HepG2 (cell line): Measurements from ENCODE around the gene SNF8. TPM values are rescaled to one million over a fixed set of nuclear protein-coding genes. Genes with fewer than 3 reads are reported as not detected.
A peak's percentile ranks its signal among the peaks of the same experiment; 100 is the strongest.

Experiments
- ARNTL ChIP-seq: sonication (generic); formaldehyde crosslinking; IDR thresholded peaks from 2 replicates; pipeline ENCODE4 v1.4.0; 2020; ENCODE audit warnings: mild to moderate bottlenecking, missing genetic modification reagents
- ELF1 ChIP-seq: sonication (generic); formaldehyde crosslinking; IDR thresholded peaks from 2 replicates; pipeline ENCODE4 v1.4.0; 2020; ENCODE audit warnings: missing genetic modification reagents
- FIP1L1 ChIP-seq: fragments of 200-400 bp; formaldehyde crosslinking; IDR thresholded peaks from 2 replicates; pipeline ENCODE4 v1.6.1; 2018; ENCODE audit warnings: low read depth, mild to moderate bottlenecking, low read length, moderate library complexity, borderline replicate concordance; ENCODE audit not compliant: insufficient read depth
- FOXO1 ChIP-seq: sonication (generic); formaldehyde crosslinking; IDR thresholded peaks from 2 replicates; pipeline ENCODE4 v1.4.0; 2020; ENCODE audit warnings: missing genetic modification reagents
- JARID2 ChIP-seq: sonication (generic); formaldehyde crosslinking; IDR thresholded peaks from 2 replicates; pipeline ENCODE4 v1.8.1; 2023; ENCODE audit warnings: missing genetic modification reagents, inconsistent platforms; ENCODE audit not compliant: insufficient replicate concordance
- KLF12 ChIP-seq: sonication (generic); formaldehyde crosslinking; IDR thresholded peaks from 2 replicates; pipeline ENCODE4 v1.4.0; 2020; ENCODE audit warnings: missing genetic modification reagents, borderline replicate concordance
- MED8 ChIP-seq: sonication (generic); formaldehyde crosslinking; IDR thresholded peaks from 2 replicates; pipeline ENCODE4 v1.8.1; 2023; ENCODE audit warnings: mild to moderate bottlenecking, missing genetic modification reagents; ENCODE audit not compliant: insufficient replicate concordance
- MIXL1 ChIP-seq: IDR thresholded peaks from 2 replicates; pipeline ENCODE4 v1.6.1; 2016
- POLR2G ChIP-seq: fragments of 200-400 bp; formaldehyde crosslinking; IDR thresholded peaks from 2 replicates; pipeline ENCODE4 v1.6.1; 2018; ENCODE audit warnings: mild to moderate bottlenecking, low read depth, low read length, moderate library complexity
- RFX5 ChIP-seq: IDR thresholded peaks from 2 replicates; pipeline ENCODE4 v1.6.1; 2011; ENCODE audit warnings: low read depth, low read length, improper control_type of control experiment
- SALL1 ChIP-seq: sonication (generic); formaldehyde crosslinking; IDR thresholded peaks from 2 replicates; pipeline ENCODE4 v1.8.0; 2022; ENCODE audit warnings: mild to moderate bottlenecking, missing genetic modification reagents
- THAP11 ChIP-seq: IDR thresholded peaks from 2 replicates; pipeline ENCODE4 v1.6.1; 2016; ENCODE audit warnings: missing biosample characterization, missing genetic modification reagents
- ZNF124 ChIP-seq: sonication (generic); formaldehyde crosslinking; IDR thresholded peaks from 2 replicates; pipeline ENCODE4 v1.4.0; 2020; ENCODE audit warnings: missing genetic modification reagents
- ZNF251 ChIP-seq: sonication (generic); formaldehyde crosslinking; IDR thresholded peaks from 2 replicates; pipeline ENCODE4 v1.9.0; 2021; ENCODE audit warnings: mild to moderate bottlenecking, missing genetic modification reagents
- ZNF282 ChIP-seq: fragments of 450-650 bp; IDR thresholded peaks from 2 replicates; pipeline ENCODE4 v1.6.1; 2018; ENCODE audit not compliant: partially characterized antibody
- ZNF556 ChIP-seq: sonication (generic); formaldehyde crosslinking; IDR thresholded peaks from 2 replicates; pipeline ENCODE4 v1.4.0; 2020; ENCODE audit warnings: mild to moderate bottlenecking, missing genetic modification reagents, borderline replicate concordance
- ZNF816 ChIP-seq: sonication (generic); formaldehyde crosslinking; IDR thresholded peaks from 2 replicates; pipeline ENCODE4 v1.8.0; 2022; ENCODE audit warnings: missing genetic modification reagents, mild to moderate bottlenecking, borderline replicate concordance
- polyA plus RNA-seq, 8 experiments: library from polyadenylated mRNA; depleted of rRNA in 3 of 8; stranded (reverse) in 7 of 8; unstranded in 1 of 8; fragments of >200 nt; fragmentation: Illumina TruSeq in 4 of 8; extraction: Trizol in 4 of 8; gene quantifications; 2 replicates each; pipeline versions ENCODE4 v1.2.1 to v1.2.3, GENCODE V29; 2011 to 2016; ENCODE audit warnings: low read depth in 4 of 8, missing spikeins in 1 of 8, mixed read lengths in 1 of 8; ENCODE audit not compliant: insufficient read depth in 1 of 8
- total RNA-seq, 5 experiments: library from RNA; depleted of rRNA; stranded (reverse); fragments of >200 nt; fragmentation: Illumina TruSeq; extraction: Trizol; gene quantifications; 2 replicates each; pipeline ENCODE4 v1.2.3, GENCODE V29; 2016; ENCODE audit warnings: low read depth in 1 of 5
- TF ChIP-seq, protein P1 (sequence below): IDR thresholded peaks from 2 replicates; pipeline ENCODE4 v1.6.1; 2018; ENCODE audit warnings: missing genetic modification reagents
- TF ChIP-seq, protein P2 (sequence below): sonication (generic); formaldehyde crosslinking; IDR thresholded peaks from 2 replicates; pipeline ENCODE4 v1.4.0; 2020; ENCODE audit warnings: missing genetic modification reagents; ENCODE audit errors: not compliant biosample characterization
- TF ChIP-seq, protein P3 (sequence below): sonication (generic); formaldehyde crosslinking; IDR thresholded peaks from 2 replicates; pipeline ENCODE4 v1.5.0; 2020; ENCODE audit warnings: missing genetic modification reagents
- TF ChIP-seq, protein P4 (sequence below), 2 experiments: sonication (generic) in 1 of 2; formaldehyde crosslinking in 1 of 2; IDR thresholded peaks; 2 replicates each; pipeline versions ENCODE4 v1.4.0 to v1.6.1; 2018 to 2020; ENCODE audit warnings: missing genetic modification reagents in 2 of 2, borderline replicate concordance in 1 of 2, low read depth in 1 of 2, mild to moderate bottlenecking in 1 of 2, missing biosample characterization in 1 of 2
- TF ChIP-seq, protein P5 (sequence below): sonication (generic); formaldehyde crosslinking; IDR thresholded peaks from 2 replicates; pipeline ENCODE4 v1.5.0; 2020; ENCODE audit warnings: missing genetic modification reagents

The SNF8 gene
- total and polyA plus RNA-seq, 2 of the 13 experiments (the other 11 are each of a cell fraction or from before 2014, with no cell fraction given) = 114 to 153 TPM

DNA sequence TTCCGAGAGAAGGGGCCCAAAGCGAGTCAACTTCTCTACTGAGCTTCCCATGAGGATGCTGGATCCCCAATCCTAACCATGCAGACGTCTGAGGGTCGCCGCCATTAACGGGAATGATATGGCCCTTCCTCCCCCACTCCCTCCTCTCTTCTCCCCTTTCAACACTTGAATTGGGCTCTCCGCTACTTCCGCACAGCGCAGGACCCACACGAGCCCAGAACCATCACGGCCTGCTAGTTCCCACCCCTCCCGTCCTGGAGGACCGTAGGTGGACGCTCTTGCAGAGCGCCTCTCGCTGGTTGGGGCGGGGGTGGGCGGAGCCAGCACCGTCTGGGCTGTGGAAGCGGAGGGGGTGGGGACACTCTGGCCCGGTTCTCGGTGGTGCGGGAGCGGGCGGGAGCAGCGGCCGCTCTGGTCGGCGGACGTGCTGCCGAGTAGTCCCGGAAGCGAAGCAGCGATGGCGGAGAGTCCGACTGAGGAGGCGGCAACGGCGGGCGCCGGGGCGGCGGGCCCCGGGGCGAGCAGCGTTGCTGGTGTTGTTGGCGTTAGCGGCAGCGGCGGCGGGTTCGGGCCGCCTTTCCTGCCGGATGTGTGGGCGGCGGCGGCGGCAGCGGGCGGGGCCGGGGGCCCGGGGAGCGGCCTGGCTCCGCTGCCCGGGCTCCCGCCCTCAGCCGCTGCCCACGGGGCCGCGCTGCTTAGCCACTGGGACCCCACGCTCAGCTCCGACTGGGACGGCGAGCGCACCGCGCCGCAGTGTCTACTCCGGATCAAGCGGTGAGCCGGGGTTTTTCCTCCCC, 36.4 kb downstream of the SNF8 start, which contains the start of gene UBE2Z (continued):
- TF ChIP-seq SALL1 (CRISPR knock-in tag) = peak; percentile 97
- TF ChIP-seq ZNF282 = no peak
- TF ChIP-seq, protein P1, sequence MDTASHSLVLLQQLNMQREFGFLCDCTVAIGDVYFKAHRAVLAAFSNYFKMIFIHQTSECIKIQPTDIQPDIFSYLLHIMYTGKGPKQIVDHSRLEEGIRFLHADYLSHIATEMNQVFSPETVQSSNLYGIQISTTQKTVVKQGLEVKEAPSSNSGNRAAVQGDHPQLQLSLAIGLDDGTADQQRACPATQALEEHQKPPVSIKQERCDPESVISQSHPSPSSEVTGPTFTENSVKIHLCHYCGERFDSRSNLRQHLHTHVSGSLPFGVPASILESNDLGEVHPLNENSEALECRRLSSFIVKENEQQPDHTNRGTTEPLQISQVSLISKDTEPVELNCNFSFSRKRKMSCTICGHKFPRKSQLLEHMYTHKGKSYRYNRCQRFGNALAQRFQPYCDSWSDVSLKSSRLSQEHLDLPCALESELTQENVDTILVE (CRISPR knock-in tag) = peak; percentile 99
- TF ChIP-seq THAP11 (CRISPR knock-in tag) = peak; percentile 95
- TF ChIP-seq, protein P2, sequence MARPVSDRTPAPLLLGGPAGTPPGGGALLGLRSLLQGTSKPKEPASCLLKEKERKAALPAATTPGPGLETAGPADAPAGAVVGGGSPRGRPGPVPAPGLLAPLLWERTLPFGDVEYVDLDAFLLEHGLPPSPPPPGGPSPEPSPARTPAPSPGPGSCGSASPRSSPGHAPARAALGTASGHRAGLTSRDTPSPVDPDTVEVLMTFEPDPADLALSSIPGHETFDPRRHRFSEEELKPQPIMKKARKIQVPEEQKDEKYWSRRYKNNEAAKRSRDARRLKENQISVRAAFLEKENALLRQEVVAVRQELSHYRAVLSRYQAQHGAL (CRISPR knock-in tag) = no peak
- peak; percentile 76; the same call in 1 of the 2 replicates for TF ChIP-seq ZNF251
- TF ChIP-seq ZNF816 = no peak
- TF ChIP-seq FOXO1 = peak; percentile 59; the same call in 1 of the 2 replicates
- TF ChIP-seq ARNTL = peak; percentile 80
- peak; percentile 47; the same call in 1 of the 2 replicates for TF ChIP-seq RFX5
- TF ChIP-seq KLF12 (CRISPR knock-in tag) = peak; percentile 92; the same call in 1 of the 2 replicates
- TF ChIP-seq JARID2 (CRISPR knock-in tag) = no peak
- TF ChIP-seq FIP1L1 = peak; percentile 83; the same call in 1 of the 2 replicates
- TF ChIP-seq, protein P3, sequence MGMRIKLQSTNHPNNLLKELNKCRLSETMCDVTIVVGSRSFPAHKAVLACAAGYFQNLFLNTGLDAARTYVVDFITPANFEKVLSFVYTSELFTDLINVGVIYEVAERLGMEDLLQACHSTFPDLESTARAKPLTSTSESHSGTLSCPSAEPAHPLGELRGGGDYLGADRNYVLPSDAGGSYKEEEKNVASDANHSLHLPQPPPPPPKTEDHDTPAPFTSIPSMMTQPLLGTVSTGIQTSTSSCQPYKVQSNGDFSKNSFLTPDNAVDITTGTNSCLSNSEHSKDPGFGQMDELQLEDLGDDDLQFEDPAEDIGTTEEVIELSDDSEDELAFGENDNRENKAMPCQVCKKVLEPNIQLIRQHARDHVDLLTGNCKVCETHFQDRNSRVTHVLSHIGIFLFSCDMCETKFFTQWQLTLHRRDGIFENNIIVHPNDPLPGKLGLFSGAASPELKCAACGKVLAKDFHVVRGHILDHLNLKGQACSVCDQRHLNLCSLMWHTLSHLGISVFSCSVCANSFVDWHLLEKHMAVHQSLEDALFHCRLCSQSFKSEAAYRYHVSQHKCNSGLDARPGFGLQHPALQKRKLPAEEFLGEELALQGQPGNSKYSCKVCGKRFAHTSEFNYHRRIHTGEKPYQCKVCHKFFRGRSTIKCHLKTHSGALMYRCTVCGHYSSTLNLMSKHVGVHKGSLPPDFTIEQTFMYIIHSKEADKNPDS (CRISPR knock-in tag) = no peak
- peak; percentile 94 for TF ChIP-seq POLR2G
- peak; percentile 96 for TF ChIP-seq MED8
- peak; percentile 54; the same call in 1 of the 2 replicates for TF ChIP-seq MIXL1 (CRISPR knock-in tag)
- peak; percentile 99 for TF ChIP-seq ZNF556
- TF ChIP-seq, protein P4, sequence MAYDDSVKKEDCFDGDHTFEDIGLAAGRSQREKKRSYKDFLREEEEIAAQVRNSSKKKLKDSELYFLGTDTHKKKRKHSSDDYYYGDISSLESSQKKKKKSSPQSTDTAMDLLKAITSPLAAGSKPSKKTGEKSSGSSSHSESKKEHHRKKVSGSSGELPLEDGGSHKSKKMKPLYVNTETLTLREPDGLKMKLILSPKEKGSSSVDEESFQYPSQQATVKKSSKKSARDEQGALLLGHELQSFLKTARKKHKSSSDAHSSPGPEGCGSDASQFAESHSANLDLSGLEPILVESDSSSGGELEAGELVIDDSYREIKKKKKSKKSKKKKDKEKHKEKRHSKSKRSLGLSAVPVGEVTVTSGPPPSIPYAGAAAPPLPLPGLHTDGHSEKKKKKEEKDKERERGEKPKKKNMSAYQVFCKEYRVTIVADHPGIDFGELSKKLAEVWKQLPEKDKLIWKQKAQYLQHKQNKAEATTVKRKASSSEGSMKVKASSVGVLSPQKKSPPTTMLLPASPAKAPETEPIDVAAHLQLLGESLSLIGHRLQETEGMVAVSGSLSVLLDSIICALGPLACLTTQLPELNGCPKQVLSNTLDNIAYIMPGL (CRISPR knock-in tag; IDR thresholded peaks at IDR 0.05; ENCODE audit: borderline replicate concordance in 1 of 2, low read depth in 1 of 2) = peak; percentile 97 to 98
- TF ChIP-seq, protein P5, sequence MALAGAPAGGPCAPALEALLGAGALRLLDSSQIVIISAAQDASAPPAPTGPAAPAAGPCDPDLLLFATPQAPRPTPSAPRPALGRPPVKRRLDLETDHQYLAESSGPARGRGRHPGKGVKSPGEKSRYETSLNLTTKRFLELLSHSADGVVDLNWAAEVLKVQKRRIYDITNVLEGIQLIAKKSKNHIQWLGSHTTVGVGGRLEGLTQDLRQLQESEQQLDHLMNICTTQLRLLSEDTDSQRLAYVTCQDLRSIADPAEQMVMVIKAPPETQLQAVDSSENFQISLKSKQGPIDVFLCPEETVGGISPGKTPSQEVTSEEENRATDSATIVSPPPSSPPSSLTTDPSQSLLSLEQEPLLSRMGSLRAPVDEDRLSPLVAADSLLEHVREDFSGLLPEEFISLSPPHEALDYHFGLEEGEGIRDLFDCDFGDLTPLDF (CRISPR knock-in tag) = peak; percentile 77
- peak; percentile 83; the same call in 1 of the 2 replicates for TF ChIP-seq ZNF124
- TF ChIP-seq ELF1 (CRISPR knock-in tag) = peak; percentile 91
